GM12878 (cell line): Measurements from ENCODE around the gene ZNF688. TPM values are rescaled to one million over a fixed set of nuclear protein-coding genes. Genes with fewer than 3 reads are reported as not detected.

Experiments
- ATAC-seq: fragments of 200-7000 bp; cut with Tn5 transposase; 3 replicates; pipeline ENCODE4 v1.9.1; 2020; ENCODE audit warnings: mild to moderate bottlenecking, moderate library complexity
- BruUV-seq: library from RNA; stranded (reverse); fragments of 400-500 nt; replicated peaks from 2 replicates; lab custom pipeline; 2021; lab: Mats Ljungman, UMichigan
- CTCF ChIA-PET: fragments of 300-600 bp; sonication (Branson Sonifier 250); formaldehyde crosslinking; extraction: SDS; loops from one replicate; lab custom pipeline; 2021; ENCODE audit warnings: inconsistent platforms; lab: Yijun Ruan, JAX
- POLR2A ChIA-PET: fragments of 350-600 bp; formaldehyde crosslinking; extraction: SDS; loops from one replicate; lab custom pipeline; 2021; ENCODE audit warnings: inconsistent platforms; lab: Charles Lee
- RAD21 ChIA-PET: fragments of 300-600 bp; sonication (Branson Sonifier 250); formaldehyde crosslinking; loops from one replicate; lab custom pipeline; 2023; ENCODE audit warnings: antibody characterized with exemption; ENCODE audit not compliant: unreplicated experiment; lab: Charles Lee
- SMC1A ChIA-PET: fragments of 300-600 bp; sonication (Branson Sonifier 250); formaldehyde crosslinking; loops from one replicate; lab custom pipeline; 2023; ENCODE audit not compliant: unreplicated experiment, uncharacterized antibody; lab: Charles Lee
- DNase-seq: peaks from one replicate; pipeline ENCODE4 v3.0.0-alpha.2; 2011; ENCODE audit warnings: low read depth, low spot score
- FAIRE-seq: peaks from 3 replicates; lab custom pipeline; 2011; peaks lifted over from hg19 to GRCh38; lab: Jason Lieb, UNC
- H2AFZ ChIP-seq: 2 replicates; pipeline ENCODE4 v1.6.0; 2011; ENCODE audit warnings: low read depth, low read length, control low read depth; ENCODE audit not compliant: control insufficient read depth
- H3K27ac ChIP-seq: 2 replicates; pipeline ENCODE4 v1.5.1; 2011; ENCODE audit warnings: control low read depth; ENCODE audit not compliant: control insufficient read depth, insufficient read depth
- H3K27me3 ChIP-seq, 2 experiments: replicated peaks in 1 of 2; 2 replicates each; pipeline versions ENCODE4 v1.6.0 to v1.6.1; 2011; ENCODE audit warnings: low read length in 1 of 2; ENCODE audit not compliant: control insufficient read depth in 2 of 2, insufficient read depth in 2 of 2
- H3K36me3 ChIP-seq, 2 experiments: 2 replicates each; pipeline ENCODE4 v1.5.1; 2011; ENCODE audit warnings: low read length in 1 of 2; ENCODE audit not compliant: control insufficient read depth in 2 of 2, insufficient read depth in 2 of 2
- H3K4me1 ChIP-seq: 2 replicates; pipeline ENCODE4 v1.6.1; 2011; ENCODE audit warnings: mild to moderate bottlenecking, low read length, moderate library complexity, mixed read lengths; ENCODE audit not compliant: control insufficient read depth, insufficient read depth
- H3K4me2 ChIP-seq: 2 replicates; pipeline ENCODE4 v1.6.0; 2011; ENCODE audit warnings: control low read depth; ENCODE audit not compliant: control insufficient read depth, insufficient read depth
- H3K4me3 ChIP-seq: fragments of 200-600 bp; sonication (generic); 2 replicates; pipeline ENCODE4 v1.5.1; 2016
- H3K79me2 ChIP-seq: 2 replicates; pipeline ENCODE4 v1.6.0; 2011; ENCODE audit warnings: low read length; ENCODE audit not compliant: control insufficient read depth, insufficient read depth
- H3K9ac ChIP-seq: 2 replicates; pipeline ENCODE4 v1.8.0; 2011; ENCODE audit warnings: low read length, control low read depth, mixed read lengths; ENCODE audit not compliant: control insufficient read depth, insufficient read depth
- H3K9me3 ChIP-seq: replicated peaks from 3 replicates; pipeline ENCODE4 v1.5.1; 2011; ENCODE audit warnings: mild to moderate bottlenecking, low read length; ENCODE audit not compliant: control insufficient read depth, insufficient read depth
- H4K20me1 ChIP-seq: 2 replicates; pipeline ENCODE4 v1.6.0; 2011; ENCODE audit not compliant: control insufficient read depth, insufficient read depth
- CEBPB ChIP-seq, 2 experiments: fragments of 150-350 bp in 1 of 2; IDR thresholded peaks; 2 replicates each; pipeline ENCODE4 v1.6.1; 2012 to 2014; ENCODE audit warnings: low read depth in 2 of 2, low read length in 2 of 2, borderline replicate concordance in 1 of 2, inconsistent platforms in 1 of 2
- CREM ChIP-seq: IDR thresholded peaks from 2 replicates; pipeline ENCODE4 v1.6.1; 2014; ENCODE audit warnings: antibody characterized with exemption, low read depth
- EGR1 ChIP-seq, 2 experiments: IDR thresholded peaks; 1 replicate in 1 of 2; 2 replicates in 1 of 2; pipeline ENCODE4 v1.6.1; 2011 to 2012; ENCODE audit warnings: low read depth in 2 of 2, low read length in 2 of 2, borderline replicate concordance in 1 of 2, mild to moderate bottlenecking in 1 of 2, moderate library complexity in 1 of 2
- IKZF2 ChIP-seq, 2 experiments: fragments of 450-650 bp; IDR thresholded peaks; 2 replicates each; pipeline ENCODE4 v1.6.1; 2017; ENCODE audit warnings: mild to moderate bottlenecking in 2 of 2, moderate library complexity in 2 of 2
- KDM1A ChIP-seq: fragments of 200-600 bp; sonication (generic); IDR thresholded peaks from 2 replicates; pipeline ENCODE4 v1.6.1; 2016; ENCODE audit warnings: borderline replicate concordance
- MXI1 ChIP-seq: fragments of 150-350 bp; IDR thresholded peaks from 2 replicates; pipeline ENCODE4 v1.6.1; 2011; ENCODE audit warnings: low read depth, mild to moderate bottlenecking, inconsistent platforms, low read length, improper control_type of control experiment
- NR2F1 ChIP-seq: fragments of 450-650 bp; conservative IDR thresholded peaks from 2 replicates; pipeline ENCODE4 v1.6.1; 2017; ENCODE audit warnings: mild to moderate bottlenecking
- PAX5 ChIP-seq: IDR thresholded peaks from 2 replicates; pipeline ENCODE4 v1.6.1; 2011; ENCODE audit warnings: low read depth, low read length, borderline replicate concordance
- RB1 ChIP-seq: fragments of 450-650 bp; formaldehyde crosslinking; IDR thresholded peaks from 2 replicates; pipeline ENCODE4 v1.6.1; 2017; ENCODE audit warnings: mild to moderate bottlenecking, borderline replicate concordance
- SMAD1 ChIP-seq: fragments of 450-650 bp; IDR thresholded peaks from 2 replicates; pipeline ENCODE4 v1.6.1; 2018; ENCODE audit warnings: mild to moderate bottlenecking, low read depth; ENCODE audit not compliant: partially characterized antibody
- SMC3 ChIP-seq: IDR thresholded peaks from 2 replicates; pipeline ENCODE4 v1.6.1; 2011; ENCODE audit warnings: low read length, improper control_type of control experiment, borderline replicate concordance
- ZNF384 ChIP-seq: IDR thresholded peaks from 2 replicates; pipeline ENCODE4 v1.6.1; 2012; ENCODE audit warnings: low read depth, mild to moderate bottlenecking, low read length, improper control_type of control experiment, borderline replicate concordance
- WGBS: methylation state at CpG from one replicate; pipeline ENCODE4 v1.1.6; 2016; ENCODE audit warnings: low lambda C conversion rate; ENCODE audit not compliant: insufficient replicate concordance, insufficient coverage; ENCODE audit errors: missing lambda C conversion rate; 5-methylcytosine and 5-hydroxymethylcytosine counted together
- in situ Hi-C: fragments of 300-500 bp; cut with MboI; formaldehyde crosslinking; loops from 9 replicates; pipeline ENCODE4 v1.14.3; 2018; ENCODE audit warnings: mixed read lengths
- intact Hi-C: fragments of 100-400 bp; cut with micrococcal nuclease; formaldehyde crosslinking; loops from one replicate; pipeline ENCODE4 v1.14.2; 2022; ENCODE audit not compliant: unreplicated experiment
- polyA plus RNA-seq, 11 experiments: library from polyadenylated mRNA; depleted of rRNA in 4 of 11; unstranded in 6 of 11; stranded (reverse) in 5 of 11; fragments of >200 nt; fragmentation: Nextera tagmentation in 4 of 11; fragmentation: Illumina TruSeq in 1 of 11; extraction: Ambion mirVana in 4 of 11; extraction: Trizol in 1 of 11; gene quantifications; 1 replicate in 1 of 11; 2 replicates in 10 of 11; pipeline versions ENCODE4 v1.2.1 to v1.2.3, GENCODE V29; 2011 to 2016; ENCODE audit warnings: inconsistent platforms in 2 of 11, missing spikeins in 2 of 11, low read depth in 1 of 11
- total RNA-seq, 4 experiments: library from RNA; depleted of rRNA in 3 of 4; stranded (reverse); fragments of >200 nt in 3 of 4; fragmentation: Illumina TruSeq in 1 of 4; extraction: Trizol in 1 of 4; gene quantifications; 2 replicates each; pipeline versions ENCODE4 v1.2.1 to v1.2.3, GENCODE V29; 2013 to 2021
- TF ChIP-seq, protein P1 (sequence below): fragments of 450-650 bp; IDR thresholded peaks from 2 replicates; pipeline ENCODE4 v1.6.1; 2016; ENCODE audit warnings: mild to moderate bottlenecking
- TF ChIP-seq, protein P2 (sequence below): fragments of 450-650 bp; conservative IDR thresholded peaks from 2 replicates; pipeline ENCODE4 v1.6.1; 2017; ENCODE audit warnings: mild to moderate bottlenecking, moderate library complexity
- TF ChIP-seq, protein P3 (sequence below): fragments of 450-650 bp; IDR thresholded peaks from 2 replicates; pipeline ENCODE4 v1.6.1; 2018; ENCODE audit warnings: mild to moderate bottlenecking, low read depth, moderate library complexity; ENCODE audit not compliant: partially characterized antibody

ZNF688 gene
- total and polyA plus RNA-seq, 10 of the 15 experiments (the other 5 are each of a cell fraction or from before 2014, with no cell fraction given), result 0.14 to 17.4 (median 10.6) TPM

DNA sequence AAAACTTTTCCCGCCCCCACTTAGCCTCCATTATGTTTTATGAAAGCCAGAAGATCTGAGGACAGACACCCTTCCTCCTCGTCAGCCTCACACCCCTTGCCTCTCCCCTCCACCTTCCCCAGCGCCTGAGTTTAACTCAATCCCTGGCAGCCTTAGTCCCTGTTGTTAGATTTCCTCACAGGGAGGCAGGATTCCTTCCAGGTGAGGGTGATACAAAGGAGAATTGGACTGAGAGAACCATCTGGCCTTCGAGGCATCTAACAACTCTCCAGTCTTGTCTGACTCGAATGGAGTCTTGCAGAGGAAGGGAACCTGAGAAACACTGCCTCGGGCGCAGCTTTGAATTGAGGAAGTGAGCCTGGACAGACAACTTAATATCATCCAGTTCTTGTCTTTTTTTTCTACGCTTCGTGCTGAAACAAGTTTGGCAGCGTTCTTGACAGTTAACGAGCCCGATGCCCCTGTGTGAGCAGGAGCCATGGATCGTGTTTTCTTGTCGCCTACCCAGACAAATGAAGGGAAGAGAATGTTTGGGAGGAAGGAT, 43.8 kb downstream of the ZNF688 start:
- H3K4me3 ChIP-seq, result peak overlapping the region; percentile 43; the same call in 1 of the 2 replicates
- in situ Hi-C loops, result no loop called here
- WGBS, result 0% methylated on average over 14 of the region's 14 CpGs
- peaks cover 15% of the 10 kb centered on the region for H3K4me1 ChIP-seq
- intact Hi-C loops, result loop anchor here (1.0 to 2.0 kb wide), 2 partner anchors 55 to 97 kb away; partner anchors contain the start of genes DCTPP1 and ITGAL
- ChIA-PET CTCF (interaction anchor here (0.7 to 2.6 kb wide), 10 partner anchors 8 to 166 kb away, joined by 3 to 24 read pairs (median 4); partner anchors contain the start of genes DCTPP1 and ZNF764), SMC1A (interaction anchor here (0.8 to 2.0 kb wide), 6 partner anchors 30 to 97 kb away, joined by 3 to 10 read pairs (median 5); partner anchors contain the start of genes DCTPP1 and ITGAL), RAD21 (interaction anchor here (0.7 to 1.6 kb wide), 14 partner anchors 8 to 108 kb away, joined by 3 to 17 read pairs (median 4); partner anchors contain the start of genes DCTPP1, SEPHS2 and ZNF764), POLR2A (interaction anchor here (0.6 to 5.6 kb wide), 13 partner anchors 8 to 201 kb away, joined by 3 to 36 read pairs (median 5); partner anchors contain the start of genes DCTPP1 and ZNF688)
- H3K27ac ChIP-seq, result peak overlapping the region; percentile 93
- peaks cover 2 to 3% of the 10 kb centered on the region in 2 experiments; a peak in 1 of 4 replicates for H3K36me3 ChIP-seq
- TSS peak; percentile 63 for BruUV-seq
- H3K9ac ChIP-seq, result peak overlapping the region; percentile 73
- peak overlapping the region; percentile 89 for H2AFZ ChIP-seq
- H3K4me2 ChIP-seq, result peak overlapping the region; percentile 98
- no peaks in the 10 kb centered on the region for H3K9me3 ChIP-seq
- FAIRE-seq, result no peak
- ATAC-seq, result peak; percentile 50
- peak; percentile 33 for DNase-seq
- H3K27me3 ChIP-seq, result no peaks in the 10 kb centered on the region
- H4K20me1 ChIP-seq, result no peaks in the 10 kb centered on the region
- no peaks in the 10 kb centered on the region for H3K79me2 ChIP-seq
- TF ChIP-seq SMAD1 (no peak), KDM1A (no peak), EGR1 (IDR thresholded peaks at IDR 0.05; ENCODE audit: borderline replicate concordance in 1 of 2, low read depth in 2 of 2, low read length in 2 of 2) (no peak), CREM (no peak), MXI1 (0 out of 2 replicates have a peak, but pooled peaks have one; percentile 7), ZNF384 (peak; percentile 58), SMC3 (0 out of 2 replicates have a peak, but pooled peaks have one; percentile 2), NR2F1 (no peak), IKZF2 (IDR thresholded peaks at IDR 0.05) (peak in 1 of 2 experiments; percentile 35; a peak in 1 of 4 replicates), PAX5 (no peak), CEBPB (IDR thresholded peaks at IDR 0.05; ENCODE audit: borderline replicate concordance in 1 of 2, low read depth in 2 of 2, low read length in 2 of 2) (no peak), RB1 (peak; percentile 75; the same call in 1 of the 2 replicates)
- TF ChIP-seq, protein P1, sequence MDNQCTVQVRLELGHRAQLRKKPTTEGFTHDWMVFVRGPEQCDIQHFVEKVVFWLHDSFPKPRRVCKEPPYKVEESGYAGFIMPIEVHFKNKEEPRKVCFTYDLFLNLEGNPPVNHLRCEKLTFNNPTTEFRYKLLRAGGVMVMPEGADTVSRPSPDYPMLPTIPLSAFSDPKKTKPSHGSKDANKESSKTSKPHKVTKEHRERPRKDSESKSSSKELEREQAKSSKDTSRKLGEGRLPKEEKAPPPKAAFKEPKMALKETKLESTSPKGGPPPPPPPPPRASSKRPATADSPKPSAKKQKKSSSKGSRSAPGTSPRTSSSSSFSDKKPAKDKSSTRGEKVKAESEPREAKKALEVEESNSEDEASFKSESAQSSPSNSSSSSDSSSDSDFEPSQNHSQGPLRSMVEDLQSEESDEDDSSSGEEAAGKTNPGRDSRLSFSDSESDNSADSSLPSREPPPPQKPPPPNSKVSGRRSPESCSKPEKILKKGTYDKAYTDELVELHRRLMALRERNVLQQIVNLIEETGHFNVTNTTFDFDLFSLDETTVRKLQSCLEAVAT, result peak; percentile 42; the same call in 1 of the 2 replicates
- TF ChIP-seq, protein P2, sequence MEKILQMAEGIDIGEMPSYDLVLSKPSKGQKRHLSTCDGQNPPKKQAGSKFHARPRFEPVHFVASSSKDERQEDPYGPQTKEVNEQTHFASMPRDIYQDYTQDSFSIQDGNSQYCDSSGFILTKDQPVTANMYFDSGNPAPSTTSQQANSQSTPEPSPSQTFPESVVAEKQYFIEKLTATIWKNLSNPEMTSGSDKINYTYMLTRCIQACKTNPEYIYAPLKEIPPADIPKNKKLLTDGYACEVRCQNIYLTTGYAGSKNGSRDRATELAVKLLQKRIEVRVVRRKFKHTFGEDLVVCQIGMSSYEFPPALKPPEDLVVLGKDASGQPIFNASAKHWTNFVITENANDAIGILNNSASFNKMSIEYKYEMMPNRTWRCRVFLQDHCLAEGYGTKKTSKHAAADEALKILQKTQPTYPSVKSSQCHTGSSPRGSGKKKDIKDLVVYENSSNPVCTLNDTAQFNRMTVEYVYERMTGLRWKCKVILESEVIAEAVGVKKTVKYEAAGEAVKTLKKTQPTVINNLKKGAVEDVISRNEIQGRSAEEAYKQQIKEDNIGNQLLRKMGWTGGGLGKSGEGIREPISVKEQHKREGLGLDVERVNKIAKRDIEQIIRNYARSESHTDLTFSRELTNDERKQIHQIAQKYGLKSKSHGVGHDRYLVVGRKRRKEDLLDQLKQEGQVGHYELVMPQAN, result peak; percentile 26; the same call in 1 of the 2 replicates
- TF ChIP-seq, protein P3, sequence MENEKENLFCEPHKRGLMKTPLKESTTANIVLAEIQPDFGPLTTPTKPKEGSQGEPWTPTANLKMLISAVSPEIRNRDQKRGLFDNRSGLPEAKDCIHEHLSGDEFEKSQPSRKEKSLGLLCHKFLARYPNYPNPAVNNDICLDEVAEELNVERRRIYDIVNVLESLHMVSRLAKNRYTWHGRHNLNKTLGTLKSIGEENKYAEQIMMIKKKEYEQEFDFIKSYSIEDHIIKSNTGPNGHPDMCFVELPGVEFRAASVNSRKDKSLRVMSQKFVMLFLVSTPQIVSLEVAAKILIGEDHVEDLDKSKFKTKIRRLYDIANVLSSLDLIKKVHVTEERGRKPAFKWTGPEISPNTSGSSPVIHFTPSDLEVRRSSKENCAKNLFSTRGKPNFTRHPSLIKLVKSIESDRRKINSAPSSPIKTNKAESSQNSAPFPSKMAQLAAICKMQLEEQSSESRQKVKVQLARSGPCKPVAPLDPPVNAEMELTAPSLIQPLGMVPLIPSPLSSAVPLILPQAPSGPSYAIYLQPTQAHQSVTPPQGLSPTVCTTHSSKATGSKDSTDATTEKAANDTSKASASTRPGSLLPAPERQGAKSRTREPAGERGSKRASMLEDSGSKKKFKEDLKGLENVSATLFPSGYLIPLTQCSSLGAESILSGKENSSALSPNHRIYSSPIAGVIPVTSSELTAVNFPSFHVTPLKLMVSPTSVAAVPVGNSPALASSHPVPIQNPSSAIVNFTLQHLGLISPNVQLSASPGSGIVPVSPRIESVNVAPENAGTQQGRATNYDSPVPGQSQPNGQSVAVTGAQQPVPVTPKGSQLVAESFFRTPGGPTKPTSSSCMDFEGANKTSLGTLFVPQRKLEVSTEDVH, result no peak
